ENCODE results near the gene TBC1D14.
A peak's percentile ranks its signal among the peaks of the same experiment; 100 is the strongest.

The TBC1D14 gene

DNA sequence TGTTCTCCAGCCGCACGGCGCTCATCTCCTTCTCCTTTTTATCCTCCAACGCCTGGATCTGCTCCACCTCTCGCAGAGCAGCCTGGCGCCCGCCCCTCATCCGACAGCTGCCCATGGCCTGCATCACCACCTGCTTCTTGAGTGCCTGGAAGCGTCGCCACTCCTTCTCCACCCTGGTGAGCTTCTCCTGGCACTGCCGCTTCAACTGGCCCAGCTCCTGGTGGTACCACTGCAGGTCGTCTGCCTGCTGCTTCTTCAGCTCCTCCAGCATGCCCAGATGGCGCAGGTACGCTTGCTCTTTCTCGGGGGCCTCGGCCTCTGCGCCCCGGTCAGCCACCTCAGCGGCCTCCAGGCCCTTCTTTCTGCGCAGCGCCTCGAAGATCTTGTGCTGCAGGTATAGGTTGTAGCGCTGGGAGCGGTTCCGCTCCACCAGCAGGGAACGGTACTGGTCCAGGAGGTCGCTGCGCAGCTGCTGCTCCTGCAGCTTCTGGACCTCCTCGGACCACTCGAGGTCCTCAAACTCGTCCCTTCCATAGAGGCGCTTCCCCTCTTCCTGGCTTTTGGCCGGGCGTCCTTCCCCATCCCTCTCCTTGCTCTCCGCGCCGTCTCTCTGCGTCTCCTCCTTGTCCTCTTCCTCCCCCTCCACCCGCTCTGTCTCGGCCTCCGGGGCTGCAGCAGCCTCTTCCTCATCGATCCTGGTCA, 132.3 kb downstream of the TBC1D14 start:
- peak overlapping the region; percentile 37; the same call in 1 of the 2 replicates for H3K27ac ChIP-seq
- TF ChIP-seq, protein P1, sequence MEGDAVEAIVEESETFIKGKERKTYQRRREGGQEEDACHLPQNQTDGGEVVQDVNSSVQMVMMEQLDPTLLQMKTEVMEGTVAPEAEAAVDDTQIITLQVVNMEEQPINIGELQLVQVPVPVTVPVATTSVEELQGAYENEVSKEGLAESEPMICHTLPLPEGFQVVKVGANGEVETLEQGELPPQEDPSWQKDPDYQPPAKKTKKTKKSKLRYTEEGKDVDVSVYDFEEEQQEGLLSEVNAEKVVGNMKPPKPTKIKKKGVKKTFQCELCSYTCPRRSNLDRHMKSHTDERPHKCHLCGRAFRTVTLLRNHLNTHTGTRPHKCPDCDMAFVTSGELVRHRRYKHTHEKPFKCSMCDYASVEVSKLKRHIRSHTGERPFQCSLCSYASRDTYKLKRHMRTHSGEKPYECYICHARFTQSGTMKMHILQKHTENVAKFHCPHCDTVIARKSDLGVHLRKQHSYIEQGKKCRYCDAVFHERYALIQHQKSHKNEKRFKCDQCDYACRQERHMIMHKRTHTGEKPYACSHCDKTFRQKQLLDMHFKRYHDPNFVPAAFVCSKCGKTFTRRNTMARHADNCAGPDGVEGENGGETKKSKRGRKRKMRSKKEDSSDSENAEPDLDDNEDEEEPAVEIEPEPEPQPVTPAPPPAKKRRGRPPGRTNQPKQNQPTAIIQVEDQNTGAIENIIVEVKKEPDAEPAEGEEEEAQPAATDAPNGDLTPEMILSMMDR (IDR thresholded peaks at IDR 0.05), result no peak
- no peak for TF ChIP-seq ZFX (IDR thresholded peaks at IDR 0.05; ENCODE audit: borderline replicate concordance)

DNA sequence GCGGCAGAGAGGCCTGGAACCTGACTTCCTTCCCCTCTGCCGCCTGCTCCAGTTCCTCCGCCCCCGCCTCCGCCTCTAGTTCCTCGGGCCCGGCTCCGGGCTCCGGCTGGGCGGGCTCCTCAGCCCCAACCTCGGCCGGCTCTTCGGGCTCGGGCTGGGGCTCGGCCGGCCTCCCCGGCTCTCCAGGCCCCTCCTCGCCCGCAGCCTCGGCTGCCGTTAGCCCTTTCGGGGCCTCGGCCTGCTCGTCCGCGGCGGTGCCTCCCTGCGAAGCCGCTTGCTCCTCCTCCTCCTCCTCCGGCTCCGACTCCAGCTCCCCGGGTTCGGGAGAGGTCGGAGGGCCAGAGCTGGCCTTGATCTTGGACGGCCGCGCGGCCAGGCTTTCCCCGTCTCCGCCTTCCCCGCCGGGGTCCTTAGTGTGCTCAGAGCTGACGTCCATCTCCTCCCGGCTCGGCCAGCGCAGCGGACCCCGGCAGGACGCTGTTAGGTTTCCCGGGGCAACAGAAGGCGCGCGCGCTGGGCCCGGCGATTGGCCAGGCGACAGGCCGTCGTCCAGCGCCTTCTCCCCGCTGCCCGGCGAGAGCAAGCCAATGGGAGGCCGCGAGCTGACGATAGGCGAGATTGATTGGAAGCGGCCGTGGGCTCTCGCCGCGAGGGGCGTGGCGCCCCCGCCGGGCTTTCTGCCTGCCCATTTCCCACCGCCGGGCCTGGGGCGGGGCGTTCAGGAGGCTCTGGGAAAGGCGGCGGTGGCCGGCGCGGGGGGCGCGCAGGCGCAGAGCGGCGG, 133.1 kb downstream of the TBC1D14 start:
- H3K27ac ChIP-seq, result peak overlapping the region; percentile 37; the same call in 1 of the 2 replicates
- TF ChIP-seq, protein P1 (IDR thresholded peaks at IDR 0.05), result no peak
- no peak for TF ChIP-seq ZFX (IDR thresholded peaks at IDR 0.05; ENCODE audit: borderline replicate concordance)

DNA sequence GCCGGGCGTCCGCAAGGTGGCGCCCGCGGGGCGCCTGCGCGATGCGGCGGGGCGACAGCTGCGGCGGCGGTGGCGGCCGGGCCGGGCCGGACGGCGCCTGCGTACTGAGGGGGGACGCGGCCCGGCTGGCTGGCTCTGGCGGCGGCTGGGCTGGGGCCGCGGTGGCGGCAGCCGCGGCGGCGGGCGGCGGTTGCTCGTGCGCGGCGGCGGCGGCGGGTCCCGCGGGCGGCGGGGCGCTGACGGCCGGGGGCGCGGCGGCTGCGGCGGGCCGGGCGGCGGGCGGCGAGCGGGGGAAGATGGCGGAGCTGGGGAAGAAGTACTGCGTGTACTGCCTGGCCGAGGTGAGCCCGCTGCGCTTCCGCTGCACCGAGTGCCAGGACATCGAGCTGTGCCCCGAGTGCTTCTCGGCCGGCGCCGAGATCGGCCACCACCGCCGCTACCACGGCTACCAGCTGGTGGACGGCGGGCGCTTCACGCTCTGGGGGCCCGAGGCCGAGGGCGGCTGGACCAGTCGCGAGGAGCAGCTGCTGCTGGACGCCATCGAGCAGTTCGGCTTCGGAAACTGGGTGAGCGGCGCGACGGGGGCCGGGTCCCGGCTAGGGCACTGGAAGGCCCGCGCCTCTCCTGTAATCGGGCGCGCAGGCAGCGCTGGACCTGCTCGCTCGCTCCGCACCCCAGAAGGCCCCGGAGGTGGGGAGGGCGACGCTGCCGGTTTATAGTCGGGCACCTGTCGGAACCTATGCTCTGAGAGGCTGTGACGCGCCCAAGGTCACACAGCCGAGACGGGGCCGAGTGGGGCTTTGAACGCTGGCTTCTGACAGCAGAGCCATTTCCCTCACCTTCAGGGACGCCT, 133.9 kb downstream of the TBC1D14 start, which contains the start of gene TADA2B:
TADA2B (plus strand) TSS at position 89 of the 853 bp plus-strand sequence; CDS start at position 297, 208 bp downstream.
- H3K27ac ChIP-seq, result peak within 1 kb of the TSS; percentile 64
- TF ChIP-seq, protein P1 (IDR thresholded peaks at IDR 0.05), result peak; percentile 89
- TF ChIP-seq ZFX (IDR thresholded peaks at IDR 0.05; ENCODE audit: borderline replicate concordance), result no peak

DNA sequence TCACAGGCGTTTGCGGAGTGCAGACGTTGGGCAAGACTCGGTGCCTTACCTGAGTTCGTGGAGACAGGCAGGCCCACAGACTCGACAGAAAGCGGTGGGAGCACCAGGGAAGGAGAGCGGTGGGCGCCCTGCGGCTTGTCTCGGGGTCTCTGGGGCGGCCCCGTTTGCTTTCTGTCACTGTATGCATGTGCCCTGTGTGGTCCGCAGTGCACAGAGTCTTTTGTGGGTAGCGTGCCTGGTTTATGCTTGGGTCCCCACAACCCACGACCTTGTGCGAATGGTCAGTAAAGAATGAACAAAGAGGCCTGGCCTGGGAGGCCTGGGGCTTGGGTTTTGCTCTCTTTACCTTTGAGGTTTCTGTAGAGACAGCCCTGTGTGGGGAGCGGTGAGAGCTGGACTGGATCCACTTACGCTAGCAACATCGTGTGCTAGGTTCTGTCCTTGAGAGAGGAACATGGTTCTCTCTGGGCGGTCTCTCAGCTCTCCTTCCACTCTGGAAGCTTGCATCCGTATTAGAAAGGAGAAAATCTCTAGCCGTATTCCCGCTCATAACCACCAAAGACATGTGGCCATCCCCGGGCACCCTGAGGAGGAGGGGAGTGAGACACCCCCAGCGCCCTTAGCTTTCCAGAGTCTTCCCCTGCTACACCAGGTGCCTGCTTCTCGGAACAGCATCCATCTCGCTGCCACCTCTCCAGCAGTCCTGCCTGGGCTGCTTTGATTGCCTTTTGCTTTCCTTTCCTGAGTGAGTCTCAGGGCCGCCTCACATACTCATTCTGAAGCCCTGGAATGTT, 134.7 kb downstream of the TBC1D14 start:
- TF ChIP-seq, protein P1 (IDR thresholded peaks at IDR 0.05), result no peak
- TF ChIP-seq ZFX (IDR thresholded peaks at IDR 0.05; ENCODE audit: borderline replicate concordance), result no peak
- peak overlapping the region; percentile 64 for H3K27ac ChIP-seq

DNA sequence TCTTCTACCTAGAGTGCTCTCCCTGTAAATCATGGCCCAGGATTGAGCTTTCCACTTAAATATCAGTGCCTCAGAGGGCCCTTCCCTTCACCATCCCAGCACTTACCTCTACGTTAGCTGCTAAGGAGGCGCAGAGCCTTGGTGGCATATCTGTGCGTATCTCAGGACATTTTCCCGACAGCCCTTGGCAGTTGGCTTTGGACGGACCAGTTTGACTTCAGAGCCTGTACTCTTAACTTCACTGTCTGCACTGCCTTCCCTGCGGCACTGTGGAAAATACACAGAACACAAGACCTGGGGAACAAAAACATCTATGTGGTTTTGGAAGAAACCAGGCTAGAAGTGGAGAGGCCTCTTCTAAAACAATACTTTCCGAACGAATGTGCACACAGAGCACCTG, 135.9 kb downstream of the TBC1D14 start:
- H3K27ac ChIP-seq, result no peak overlapping the region
- no peak for TF ChIP-seq ZFX (IDR thresholded peaks at IDR 0.05; ENCODE audit: borderline replicate concordance)
- TF ChIP-seq, protein P1 (IDR thresholded peaks at IDR 0.05), result no peak
